ENCODE measurements around the gene TNRC6C.

- TF ChIP-seq ZNF565 (CRISPR knock-in tag; conservative IDR thresholded peaks at IDR 0.05; ENCODE audit: low read depth), result no peak
- TF ChIP-seq CREB5 (CRISPR knock-in tag; IDR thresholded peaks at IDR 0.05; ENCODE audit: low read depth), result no peak
- TF ChIP-seq SNAI2 (CRISPR knock-in tag; IDR thresholded peaks at IDR 0.05), result no peak
- TF ChIP-seq OSR1 (CRISPR knock-in tag; IDR thresholded peaks at IDR 0.05), result no peak
- TF ChIP-seq CSRNP3 (CRISPR knock-in tag; IDR thresholded peaks at IDR 0.05), result no peak
- no peak for TF ChIP-seq TSHZ2 (CRISPR knock-in tag; IDR thresholded peaks at IDR 0.05)
- no peak for TF ChIP-seq TCF4 (CRISPR knock-in tag; IDR thresholded peaks at IDR 0.05; ENCODE audit: borderline replicate concordance)
- TF ChIP-seq ZFP30 (CRISPR knock-in tag; IDR thresholded peaks at IDR 0.05), result no peak
- no peak for TF ChIP-seq ESRRG (CRISPR knock-in tag; IDR thresholded peaks at IDR 0.05)
- no peak for TF ChIP-seq ZC3H10 (CRISPR knock-in tag; IDR thresholded peaks at IDR 0.05)
- TF ChIP-seq GLIS3 (CRISPR knock-in tag; IDR thresholded peaks at IDR 0.05), result no peak
- no peak for TF ChIP-seq TOX (CRISPR knock-in tag; IDR thresholded peaks at IDR 0.05; ENCODE audit: borderline replicate concordance)
- no peak for TF ChIP-seq PATZ1 (CRISPR knock-in tag; IDR thresholded peaks at IDR 0.05; ENCODE audit: borderline replicate concordance)
- no peak for TF ChIP-seq ZNF70 (CRISPR knock-in tag; IDR thresholded peaks at IDR 0.05)
These were observed 156.6 kb downstream of the TNRC6C start for GRCh38 chr17:78114831-78115723.

Data from SK-N-SH treated with all-trans-retinoic acid at 6 μM for 48 hours (cell line).